Activated naive CD8-positive, alpha-beta T cell treated with anti-CD3 and anti-CD28 coated beads, Interleukin-2, amount 50 U/mL, for 24 hours (primary cell): Measurements from ENCODE around the gene RNASE3.
"Not testable (repeated sequence)": the region's sequence is repeated elsewhere in the genome, so short reads cannot be mapped to it uniquely, and the experiment has no call there.

Experiments used
- ATAC-seq: fragments of 150-1000 bp; cut with Tn5 transposase; one replicate; pipeline ENCODE4 v1.10.0; 2021
- DNase-seq: peaks from one replicate; pipeline ENCODE4 v3.0.0; 2021
- H3K27ac Mint-ChIP-seq: one replicate; pipeline ENCODE4 v1.8.0; 2021; ENCODE audit warnings: mild to moderate bottlenecking, mixed read lengths
- H3K27me3 Mint-ChIP-seq: one replicate; pipeline ENCODE4 v1.8.0; 2021; ENCODE audit warnings: mixed read lengths
- H3K36me3 Mint-ChIP-seq: one replicate; pipeline ENCODE4 v1.8.0; 2021; ENCODE audit warnings: low read depth, mixed read lengths
- H3K4me1 Mint-ChIP-seq: one replicate; pipeline ENCODE4 v1.8.0; 2021; ENCODE audit warnings: mixed read lengths
- H3K4me3 Mint-ChIP-seq: one replicate; pipeline ENCODE4 v1.8.0; 2021; ENCODE audit warnings: mild to moderate bottlenecking, moderate library complexity, mixed read lengths
- H3K9me3 Mint-ChIP-seq: one replicate; pipeline ENCODE4 v1.8.0; 2021; ENCODE audit warnings: mixed read lengths

RNASE3 gene

DNA sequence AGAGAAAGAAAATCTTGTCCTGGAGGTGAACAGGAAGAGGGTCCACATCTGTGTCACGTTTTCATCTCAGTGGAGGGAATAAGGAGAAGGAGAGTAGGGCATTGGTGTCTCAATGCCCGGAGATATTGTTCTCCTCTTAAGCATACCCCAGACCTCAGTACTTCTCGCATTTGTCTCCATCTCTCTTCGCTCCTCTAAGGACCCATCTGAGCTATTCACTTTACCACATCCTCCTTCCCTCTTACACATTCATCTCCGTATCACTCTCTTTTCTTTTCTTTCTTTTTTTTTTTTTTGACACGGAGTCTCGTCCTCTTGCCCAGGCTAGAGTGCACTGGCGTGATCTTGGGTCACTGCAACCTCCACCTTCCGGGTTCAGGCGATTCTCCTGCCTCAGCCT lies 8.4 kb upstream of the RNASE3 start:
- not testable (repeated sequence) for H3K4me1 Mint-ChIP-seq, H3K27me3 Mint-ChIP-seq, H3K36me3 Mint-ChIP-seq, H3K27ac Mint-ChIP-seq, H3K4me3 Mint-ChIP-seq, ATAC-seq, DNase-seq, H3K9me3 Mint-ChIP-seq

DNA sequence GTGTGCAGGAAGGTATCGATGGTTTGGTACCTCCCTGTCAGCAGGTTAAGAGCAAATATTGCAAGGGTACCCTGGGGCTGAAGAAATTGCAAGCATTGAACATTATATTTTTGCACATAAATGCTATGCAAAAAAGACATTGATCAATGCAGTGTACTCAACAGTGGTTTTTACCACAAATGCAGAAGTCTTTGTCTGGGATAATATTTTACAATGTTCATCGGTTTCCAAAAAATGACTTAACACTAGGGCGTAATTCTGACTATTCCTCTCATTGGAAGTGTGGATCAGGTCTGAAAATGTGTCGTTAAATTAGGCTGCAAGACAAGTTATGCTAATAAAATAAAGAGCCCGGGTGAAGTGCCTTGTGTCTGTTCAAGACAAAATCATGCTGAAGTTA lies 2.8 kb upstream of the RNASE3 start:
- not testable (repeated sequence) for H3K4me3 Mint-ChIP-seq, H3K36me3 Mint-ChIP-seq, H3K4me1 Mint-ChIP-seq, H3K9me3 Mint-ChIP-seq, DNase-seq, H3K27ac Mint-ChIP-seq, ATAC-seq
- H3K27me3 Mint-ChIP-seq = peaks cover 13% of the 10 kb centered on the region

- not testable (repeated sequence) for ATAC-seq, H3K9me3 Mint-ChIP-seq, H3K27ac Mint-ChIP-seq, H3K4me3 Mint-ChIP-seq, DNase-seq, H3K4me1 Mint-ChIP-seq, H3K36me3 Mint-ChIP-seq
- peaks cover 11% of the 10 kb centered on the region for H3K27me3 Mint-ChIP-seq
Measured at GRCh38 chr14:20895322-20895721, 4.1 kb downstream of the RNASE3 start.

DNA sequence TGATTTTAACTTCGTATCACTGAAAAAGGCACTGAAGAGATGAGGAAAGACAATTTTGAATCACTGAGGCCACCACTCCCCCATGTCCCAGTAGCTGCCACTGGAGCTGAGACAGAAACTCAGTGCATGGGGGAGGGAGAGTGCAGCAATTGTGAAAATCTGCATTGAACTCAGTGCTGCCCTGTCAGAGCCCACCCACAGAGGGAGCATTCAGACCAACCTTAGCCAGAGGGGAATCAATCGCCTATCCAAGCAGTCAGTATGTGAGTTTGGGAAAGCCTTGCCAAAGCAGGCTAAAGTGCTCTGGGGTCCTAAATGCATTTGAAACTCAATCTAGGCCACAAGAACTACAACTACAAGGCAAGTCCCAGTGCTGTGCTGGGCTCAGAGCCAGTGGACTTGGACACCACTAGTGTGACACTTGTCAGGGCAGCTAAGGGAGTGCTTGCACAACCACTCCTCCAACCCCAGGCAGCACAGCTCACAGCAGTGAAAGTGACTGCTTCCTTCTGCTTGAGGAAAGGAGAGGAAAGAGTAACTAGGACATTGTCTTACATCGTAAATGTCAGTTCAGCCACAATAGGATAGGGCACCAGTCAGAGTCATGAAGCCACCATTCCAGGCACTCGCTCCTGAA lies 13.3 kb downstream of the RNASE3 start:
- H3K27ac Mint-ChIP-seq = no peak overlapping the region
- no peak overlapping the region for H3K4me3 Mint-ChIP-seq
- no peaks in the 10 kb centered on the region for H3K4me1 Mint-ChIP-seq
- no peak for DNase-seq
- H3K9me3 Mint-ChIP-seq = no peaks in the 10 kb centered on the region
- no peaks in the 10 kb centered on the region for H3K36me3 Mint-ChIP-seq
- H3K27me3 Mint-ChIP-seq = no peaks in the 10 kb centered on the region
- no peak for ATAC-seq

DNA sequence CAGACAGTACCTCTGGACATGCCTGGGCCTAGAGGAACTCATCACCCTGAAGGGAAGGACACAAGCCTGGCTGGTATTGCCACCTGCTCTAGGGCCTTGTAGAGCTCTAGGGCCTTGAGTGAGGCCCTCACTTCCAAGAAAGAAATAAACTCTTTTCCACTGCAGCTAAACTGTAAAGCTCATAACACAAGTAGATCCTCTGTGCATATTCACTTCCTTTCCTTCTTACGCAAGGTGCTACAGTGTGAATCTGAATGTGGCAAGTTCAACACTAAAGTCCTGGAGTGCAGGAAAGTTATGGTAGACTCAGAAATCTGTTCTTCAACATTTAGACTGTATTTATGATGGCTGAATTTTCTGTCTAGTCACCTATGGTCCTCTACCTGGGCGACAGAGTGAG lies 14.5 kb downstream of the RNASE3 start:
- H3K9me3 Mint-ChIP-seq = no peaks in the 10 kb centered on the region

GRCh38 chr14:20907214-20907613 lies 16.0 kb downstream of the RNASE3 start:
- Mint-ChIP-seq H3K4me3 (no peak overlapping the region), H3K27ac (no peak overlapping the region), H3K4me1 (no peaks in the 10 kb centered on the region), H3K27me3 (peaks cover 5% of the 10 kb centered on the region), H3K9me3 (no peaks in the 10 kb centered on the region), H3K36me3 (no peaks in the 10 kb centered on the region)
- ATAC-seq (no peak), DNase-seq (no peak)

More for the DNA sequence above, 14.5 kb downstream of the RNASE3 start:
- H3K27me3 Mint-ChIP-seq = no peaks in the 10 kb centered on the region
- no peaks in the 10 kb centered on the region for H3K4me1 Mint-ChIP-seq
- no peak for ATAC-seq
- no peak overlapping the region for H3K4me3 Mint-ChIP-seq
- H3K36me3 Mint-ChIP-seq = no peaks in the 10 kb centered on the region
- no peak for DNase-seq
- H3K27ac Mint-ChIP-seq = no peak overlapping the region

GRCh38 chr14:20910822-20911221 lies 19.6 kb downstream of the RNASE3 start:
- DNase-seq, H3K27ac Mint-ChIP-seq, H3K36me3 Mint-ChIP-seq, H3K4me3 Mint-ChIP-seq, ATAC-seq, H3K27me3 Mint-ChIP-seq, H3K9me3 Mint-ChIP-seq, H3K4me1 Mint-ChIP-seq: not testable (repeated sequence)

DNA sequence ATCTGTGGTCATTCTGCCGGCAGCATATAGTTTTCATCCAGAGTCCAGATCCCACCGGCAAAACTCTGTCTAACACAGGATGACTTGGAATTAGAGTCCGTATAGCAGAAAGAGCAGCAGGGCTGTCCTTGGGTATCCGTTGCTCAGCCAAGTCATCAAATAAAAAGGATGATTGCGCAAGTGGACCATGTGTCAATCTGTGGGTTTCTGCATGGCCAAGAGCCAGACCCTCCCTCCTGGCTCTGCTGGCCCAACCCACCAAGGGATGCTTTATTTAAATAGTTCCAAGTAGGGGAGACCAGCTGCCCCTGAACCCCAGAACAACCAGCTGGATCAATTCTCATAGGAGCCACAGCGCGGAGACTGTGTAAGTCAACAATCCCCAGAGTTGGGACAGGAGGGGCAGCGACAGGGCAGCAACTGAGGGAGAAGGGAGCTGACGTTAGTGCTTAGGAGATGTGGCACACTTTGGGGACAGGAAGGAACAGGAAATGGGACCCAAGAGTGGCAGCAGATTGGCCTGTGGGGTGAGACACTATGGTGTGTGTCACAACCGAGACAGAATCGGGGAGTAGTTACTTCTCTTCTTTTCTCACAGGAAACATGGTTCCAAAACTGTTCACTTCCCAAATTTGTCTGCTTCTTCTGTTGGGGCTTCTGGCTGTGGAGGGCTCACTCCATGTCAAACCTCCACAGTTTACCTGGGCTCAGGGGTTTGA lies 28.0 kb downstream of the RNASE3 start:
- H3K27ac Mint-ChIP-seq, ATAC-seq, H3K36me3 Mint-ChIP-seq, H3K4me3 Mint-ChIP-seq, H3K4me1 Mint-ChIP-seq, DNase-seq, H3K9me3 Mint-ChIP-seq: not testable (repeated sequence)
- peaks cover 21% of the 10 kb centered on the region for H3K27me3 Mint-ChIP-seq

DNA sequence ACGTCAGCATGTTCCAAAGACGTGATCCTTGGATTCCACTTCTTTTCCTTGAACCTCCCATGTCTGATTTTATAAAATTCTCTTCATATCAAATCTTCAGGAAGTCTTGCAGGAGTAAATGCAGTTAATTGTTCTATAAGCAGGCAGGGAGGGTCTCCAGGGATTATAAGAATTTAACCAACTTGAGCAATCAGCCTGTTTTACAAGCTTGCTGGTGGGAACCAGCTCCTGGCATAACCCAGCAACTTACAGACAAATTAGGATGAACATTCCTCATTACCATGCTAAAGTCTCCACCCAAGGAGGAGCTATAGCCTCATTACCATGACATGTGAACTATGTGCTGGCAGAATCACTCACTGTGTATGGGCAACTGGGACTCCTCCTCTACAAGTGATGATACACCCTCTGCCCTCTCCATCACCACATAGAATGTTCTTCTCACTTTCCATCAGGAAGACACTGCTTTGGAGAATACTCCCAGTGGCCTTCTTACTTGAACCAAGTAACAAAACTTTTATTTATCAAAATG lies 32.6 kb downstream of the RNASE3 start:
- not testable (repeated sequence) for H3K27ac Mint-ChIP-seq, H3K4me3 Mint-ChIP-seq, DNase-seq, H3K4me1 Mint-ChIP-seq, ATAC-seq, H3K36me3 Mint-ChIP-seq
- peaks cover 15% of the 10 kb centered on the region for H3K9me3 Mint-ChIP-seq
- H3K27me3 Mint-ChIP-seq = peaks cover 32% of the 10 kb centered on the region

DNA sequence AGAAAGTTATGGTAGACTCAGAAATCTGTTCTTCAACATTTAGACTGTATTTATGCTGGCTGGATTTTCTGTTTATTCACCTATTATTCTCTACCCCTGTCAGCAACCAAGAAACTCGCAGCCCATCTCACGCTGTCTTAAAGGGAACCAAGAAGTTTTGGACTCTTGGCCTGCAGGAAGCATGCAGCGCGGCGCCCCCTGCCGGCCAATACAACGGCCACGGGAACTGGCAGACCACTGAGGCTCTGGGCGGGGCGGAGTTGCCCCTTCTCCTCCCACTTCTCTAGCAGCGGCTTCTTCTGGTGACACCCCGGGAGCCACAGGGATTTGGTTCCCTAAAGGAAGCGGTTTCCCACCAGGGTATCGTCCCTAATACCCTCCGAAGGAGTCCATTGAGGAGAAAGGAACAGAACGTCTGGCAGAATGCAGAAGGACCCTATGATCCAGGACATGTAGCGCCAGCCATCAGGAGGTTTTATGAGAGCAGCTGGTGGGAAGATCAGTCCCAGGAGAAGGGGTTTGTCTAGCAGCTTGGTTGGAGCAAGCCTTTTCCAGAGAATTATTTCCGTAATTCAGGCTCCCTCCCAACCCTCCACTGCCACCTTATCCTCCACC lies 43.1 kb downstream of the RNASE3 start:
- H3K9me3 Mint-ChIP-seq = no peaks in the 10 kb centered on the region
- no peaks in the 10 kb centered on the region for H3K36me3 Mint-ChIP-seq
- H3K4me3 Mint-ChIP-seq = no peak overlapping the region
- ATAC-seq (no peak), DNase-seq (peak; percentile 48)
- no peak overlapping the region for H3K27ac Mint-ChIP-seq
- no peaks in the 10 kb centered on the region for H3K4me1 Mint-ChIP-seq
- peaks cover 2% of the 10 kb centered on the region for H3K27me3 Mint-ChIP-seq

DNA sequence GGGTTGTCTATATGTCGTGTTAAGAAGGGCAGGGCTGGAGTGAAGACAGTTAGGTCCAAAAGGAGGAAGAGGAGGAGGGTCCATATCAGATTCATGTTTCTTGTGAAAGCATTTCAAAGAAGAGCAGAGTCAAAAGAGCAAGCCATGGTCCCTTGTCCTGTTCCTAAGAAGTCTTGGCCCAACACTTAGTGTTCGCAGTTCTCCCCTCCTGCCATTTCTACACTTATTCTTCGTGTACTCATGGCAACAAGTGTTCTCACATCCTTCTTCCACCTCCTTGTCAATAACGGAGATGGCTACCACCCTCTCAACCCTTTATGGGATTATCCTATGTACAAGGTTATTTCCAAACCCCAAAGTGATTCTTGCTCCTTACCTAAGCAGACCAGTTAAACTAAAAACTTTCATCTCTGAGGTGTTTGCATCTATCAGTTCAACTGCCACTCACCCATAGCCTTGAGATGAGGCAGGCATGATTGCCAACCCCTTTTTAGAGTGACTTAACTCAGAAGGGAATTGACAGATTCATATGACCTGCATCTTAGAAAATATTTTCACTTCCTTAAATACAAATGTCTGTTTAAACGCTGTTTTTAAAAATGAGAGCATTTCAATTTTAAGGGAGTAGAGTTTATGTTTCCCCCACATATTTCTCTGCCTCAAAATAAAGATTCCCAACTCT lies 44.3 kb downstream of the RNASE3 start:
- Mint-ChIP-seq H3K9me3 (no peaks in the 10 kb centered on the region), H3K27ac (no peak overlapping the region), H3K4me1 (no peaks in the 10 kb centered on the region), H3K27me3 (peaks cover under 1% of the 10 kb centered on the region), H3K36me3 (no peaks in the 10 kb centered on the region), H3K4me3 (no peak overlapping the region)
- ATAC-seq = no peak
- no peak for DNase-seq
